ENCODE results near the gene MTHFD2. TPM values are rescaled to one million over a fixed set of nuclear protein-coding genes. Genes with fewer than 3 reads are reported as not detected.

Gene MTHFD2
- total RNA-seq (2022; extraction: Qiagen RNA extraction), result 138 to 150 TPM (median 145 TPM) in 5 replicates

GRCh38 chr2:74198461-74199274, at the start of gene MTHFD2:
TSS of gene MTHFD2 (plus strand) at chr2:74198615. CDS start at chr2:74198642, 27 bp downstream.

DNA sequence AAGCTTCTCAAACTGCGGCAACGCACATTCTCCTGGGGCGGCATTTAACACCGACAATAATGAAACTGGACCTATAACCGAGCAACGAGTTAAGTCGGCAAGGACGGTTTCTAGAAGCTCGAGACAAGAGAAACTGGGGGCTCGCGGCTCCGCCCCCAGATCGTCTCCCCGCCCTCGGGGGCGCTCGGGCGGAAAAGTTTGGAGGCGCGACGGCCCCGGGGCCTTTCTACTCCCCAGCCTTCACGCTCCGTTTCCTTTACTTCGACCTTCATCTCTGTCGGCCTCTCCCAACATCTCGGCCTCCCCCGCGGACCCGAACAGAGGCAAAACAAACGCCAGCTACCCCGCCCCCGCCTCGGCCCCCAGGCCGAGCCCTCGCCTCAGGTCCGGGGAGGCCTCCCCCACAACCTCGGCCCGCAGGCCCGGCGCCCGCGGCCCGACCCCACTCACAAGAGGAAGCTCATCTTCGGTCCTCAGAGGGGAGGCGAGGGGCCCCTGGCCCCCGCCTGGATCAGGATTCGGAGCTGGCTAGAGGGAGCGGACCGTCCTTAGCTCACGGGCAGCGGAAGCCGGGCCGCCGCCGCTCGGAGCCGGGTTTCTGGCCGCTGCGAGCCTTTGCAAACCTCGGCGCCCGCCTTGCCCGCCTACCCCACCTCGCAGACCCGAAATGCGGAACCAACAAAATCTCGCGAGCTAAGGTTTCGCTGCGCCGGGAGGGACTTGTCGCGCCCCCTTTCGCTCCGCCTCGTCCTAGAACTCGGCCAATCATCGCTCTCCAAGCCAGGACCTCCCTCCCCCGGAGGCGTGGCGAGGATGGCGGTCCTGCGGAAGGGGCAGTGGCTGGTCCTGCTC, 20.0 kb upstream of the MTHFD2 start, which contains the start of gene MOB1A:
TSS of gene MOB1A (minus strand) at position 669 of the 852 bp plus-strand sequence. CDS start at position 464, 205 bp downstream.

Other genes starting within 250 kb of the MTHFD2 start
- gene TET3, start 213.7 kb upstream of the MTHFD2 start, total RNA-seq (2022; extraction: Qiagen RNA extraction), result 8.4 to 10.7 TPM (median 9.9 TPM) in 5 replicates
- gene BOLA3, start 50.7 kb upstream of the MTHFD2 start, total RNA-seq (2022; extraction: Qiagen RNA extraction), result 117 to 140 TPM (median 121 TPM) in 5 replicates
- gene MOB1A, start 19.7 kb upstream of the MTHFD2 start, total RNA-seq (2022; extraction: Qiagen RNA extraction), result 72.8 to 79.4 TPM (median 78.2 TPM) in 5 replicates
- 0.15 to 0.47 TPM (median 0.24 TPM) in 5 replicates for gene SLC4A5, start 144.8 kb downstream of the MTHFD2 start, total RNA-seq (2022; extraction: Qiagen RNA extraction)
- gene DCTN1, start 181.7 kb downstream of the MTHFD2 start, total RNA-seq (2022; extraction: Qiagen RNA extraction), result 112 to 150 TPM (median 144 TPM) in 5 replicates
- gene C2orf81, start 223.0 kb downstream of the MTHFD2 start, total RNA-seq (2022; extraction: Qiagen RNA extraction), result 2.4 to 3.6 TPM (median 3.2 TPM) in 5 replicates
- gene WDR54, start 223.1 kb downstream of the MTHFD2 start, total RNA-seq (2022; extraction: Qiagen RNA extraction), result 76.9 to 92.7 TPM (median 91.5 TPM) in 5 replicates
- gene RTKN, start 243.3 kb downstream of the MTHFD2 start, total RNA-seq (2022; extraction: Qiagen RNA extraction), result 18.7 to 24.5 TPM (median 22.4 TPM) in 5 replicates

Measured in A549 treated with AZD2906 at 1 μM for 4 hours (cell line).